Testis (tissue), 2 donors: ENCODE measurements around the gene IRS1.

Experiments used
- CTCF ChIP-seq, 3 experiments: fragments of 450-650 bp in 2 of 3; fragments of 200-600 bp in 1 of 3; sonication (generic) in 1 of 3; IDR thresholded peaks; one replicate each; pipeline ENCODE4 v1.5.1; 2016 to 2019; ENCODE audit warnings: antibody characterized with exemption in 3 of 3, mild to moderate bottlenecking in 2 of 3, moderate library complexity in 1 of 3
- POLR2A ChIP-seq: fragments of 450-650 bp; IDR thresholded peaks from one replicate; pipeline ENCODE4 v1.6.1; 2017; ENCODE audit warnings: antibody characterized with exemption, mild to moderate bottlenecking, moderate library complexity

GRCh38 chr2:226746196-226746800, 53.3 kb downstream of the IRS1 start:
- TF ChIP-seq CTCF (IDR thresholded peaks at IDR 0.05) (no peak), POLR2A (no peak)
